ENCODE measurements around the gene RERG. TPM values are rescaled to one million over a fixed set of nuclear protein-coding genes. Genes with fewer than 3 reads are reported as not detected.

The RERG gene
- total RNA-seq, 1 donor from 2014 or later = 19.6 TPM

GRCh38 chr12:15151161-15152091, 69.8 kb downstream of the RERG start:
- no peaks in the 10 kb centered on the region for H3K9me3 ChIP-seq

GRCh38 chr12:15146585-15146984, 74.6 kb downstream of the RERG start:
- no peaks in the 10 kb centered on the region for H3K27me3 ChIP-seq
- ATAC-seq (no peak), DNase-seq (no peak)
- intact Hi-C loops (cut with DNase I) = no loop called here
- no peak overlapping the region for H3K27ac ChIP-seq
- TF ChIP-seq CTCF (IDR thresholded peaks at IDR 0.05) = no peak
- H3K4me1 ChIP-seq = peaks cover 4% of the 10 kb centered on the region
- no peaks in the 10 kb centered on the region for H3K9me3 ChIP-seq
- no peak overlapping the region for H3K4me3 ChIP-seq
- no peaks in the 10 kb centered on the region for H3K36me3 ChIP-seq

More at GRCh38 chr12:15151161-15152091, 69.8 kb downstream of the RERG start:
- peak; percentile 55 for TF ChIP-seq CTCF (IDR thresholded peaks at IDR 0.05)
- DNase-seq (no peak), ATAC-seq (peak; percentile 56)
- peak overlapping the region; percentile 27 for H3K27ac ChIP-seq
- no peak overlapping the region for H3K4me3 ChIP-seq
- H3K4me1 ChIP-seq = peaks cover 21% of the 10 kb centered on the region
- H3K36me3 ChIP-seq = no peaks in the 10 kb centered on the region
- no peaks in the 10 kb centered on the region for H3K27me3 ChIP-seq
- intact Hi-C loops (cut with DNase I) = no loop called here

GRCh38 chr12:15143467-15143866, 77.8 kb downstream of the RERG start:
- H3K4me1 ChIP-seq = peaks cover 4% of the 10 kb centered on the region
- no peak overlapping the region for H3K4me3 ChIP-seq
- ATAC-seq (no peak), DNase-seq (no peak)
- no peak overlapping the region for H3K27ac ChIP-seq
- no peaks in the 10 kb centered on the region for H3K27me3 ChIP-seq
- intact Hi-C loops (cut with DNase I) = no loop called here
- no peaks in the 10 kb centered on the region for H3K36me3 ChIP-seq
- TF ChIP-seq CTCF (IDR thresholded peaks at IDR 0.05) = no peak
- H3K9me3 ChIP-seq = no peaks in the 10 kb centered on the region

- H3K9me3 ChIP-seq = no peaks in the 10 kb centered on the region
- H3K27ac ChIP-seq = no peak overlapping the region
- no peak for ATAC-seq
- H3K36me3 ChIP-seq = no peaks in the 10 kb centered on the region
- peaks cover 4% of the 10 kb centered on the region for H3K4me1 ChIP-seq
- no peak for TF ChIP-seq CTCF (IDR thresholded peaks at IDR 0.05)
- intact Hi-C loops (cut with DNase I) = no loop called here
- no peak for DNase-seq
- no peak overlapping the region for H3K4me3 ChIP-seq
- H3K27me3 ChIP-seq = no peaks in the 10 kb centered on the region
Measured at GRCh38 chr12:15142711-15143110, 78.5 kb downstream of the RERG start.

GRCh38 chr12:15131431-15131830, 89.8 kb downstream of the RERG start:
- TF ChIP-seq CTCF (IDR thresholded peaks at IDR 0.05) = no peak
- Histone ChIP-seq H3K4me3 (no peak overlapping the region), H3K36me3 (no peaks in the 10 kb centered on the region), H3K9me3 (no peaks in the 10 kb centered on the region), H3K27me3 (no peaks in the 10 kb centered on the region), H3K27ac (no peak overlapping the region), H3K4me1 (no peaks in the 10 kb centered on the region)
- ATAC-seq (no peak), DNase-seq (no peak)
- intact Hi-C loops (cut with DNase I) = no loop called here

Data from upper lobe of right lung (tissue), 1 donor.